Suppressor macrophage treated with lipopolysaccharide for 1 hour (primary cell): ENCODE results near the gene B3GNT2.

Experiments
- DNase-seq, 3 donors: peaks; one replicate each; pipeline ENCODE4 v3.0.0-alpha.2; 2020 to 2022

B3GNT2 gene

GRCh38 chr2:62205554-62205953 lies 9.6 kb downstream of the B3GNT2 start:
- no peak for DNase-seq

DNA sequence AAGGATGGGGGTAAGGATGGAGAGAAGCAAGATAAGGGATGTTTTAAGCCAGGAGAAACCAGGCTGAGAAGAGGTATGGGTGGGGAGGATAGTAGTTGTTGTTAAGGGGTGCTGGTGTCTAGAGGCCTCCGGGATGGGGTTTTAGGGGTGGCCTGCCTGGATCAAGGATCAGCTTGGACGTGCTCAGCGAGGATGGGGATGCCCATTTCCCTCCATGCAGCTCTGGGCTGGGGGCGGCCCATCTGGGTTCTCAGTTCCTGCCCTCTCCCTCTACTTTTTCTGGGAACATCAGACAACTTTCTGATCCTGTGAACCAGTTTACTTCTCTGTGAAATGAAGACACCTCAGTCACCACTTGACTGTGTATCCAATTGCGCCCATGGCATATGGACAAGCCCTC lies 10.1 kb downstream of the B3GNT2 start:
- DNase-seq = no peak

- no peak for DNase-seq
These were observed 11.6 kb downstream of the B3GNT2 start for GRCh38 chr2:62207491-62207890.

GRCh38 chr2:62208074-62208757 lies 12.3 kb downstream of the B3GNT2 start:
- no peak for DNase-seq

DNA sequence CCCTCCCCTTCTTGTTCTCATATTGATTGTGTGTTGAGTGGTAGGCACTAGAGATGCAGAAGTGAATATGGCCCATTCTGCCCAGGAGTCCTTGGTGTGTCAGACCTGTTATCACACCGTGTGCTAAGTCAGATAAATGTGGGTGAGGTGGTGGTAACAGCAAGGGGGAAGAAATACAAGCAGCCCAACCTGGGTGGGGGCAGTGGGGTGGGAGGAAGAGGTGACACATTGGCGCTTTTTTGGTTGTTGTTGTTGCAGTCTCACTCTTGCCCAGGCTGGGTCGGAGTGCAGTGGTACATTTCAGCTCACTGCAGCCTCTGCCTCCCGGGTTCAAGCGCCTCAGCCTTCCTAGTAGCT lies 12.8 kb downstream of the B3GNT2 start:
- no peak for DNase-seq

DNA sequence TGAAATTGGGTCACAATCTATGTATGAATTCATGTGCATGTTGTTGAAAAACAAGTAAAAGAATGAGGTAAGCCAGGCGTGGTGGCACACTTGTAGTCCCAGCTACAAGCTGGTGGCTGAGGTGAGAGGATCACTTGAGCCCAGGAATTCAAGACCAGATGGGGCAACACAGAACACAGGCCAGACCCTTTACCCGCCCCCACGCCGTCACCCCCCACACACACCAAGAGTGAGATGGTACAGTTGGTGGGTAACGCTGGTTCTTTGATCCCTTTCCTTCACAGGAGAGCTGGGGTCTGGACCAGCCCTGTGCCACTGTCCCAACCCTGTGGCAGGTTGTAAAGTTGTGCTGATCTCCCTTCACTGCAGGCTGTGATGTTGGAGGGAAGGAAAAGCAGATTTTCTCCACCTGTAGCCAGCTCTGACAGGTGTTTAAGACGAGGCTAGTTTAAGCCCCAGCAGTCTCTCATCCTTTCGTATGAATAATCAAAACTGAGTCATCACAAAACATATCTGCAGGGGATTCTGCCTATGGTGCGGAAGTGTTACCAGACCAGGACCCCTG lies 13.6 kb downstream of the B3GNT2 start:
- DNase-seq = no peak

- peak; percentile 74 to 79 (median 78) for DNase-seq
These were observed 19.6 kb downstream of the B3GNT2 start for GRCh38 chr2:62215306-62216064.

DNA sequence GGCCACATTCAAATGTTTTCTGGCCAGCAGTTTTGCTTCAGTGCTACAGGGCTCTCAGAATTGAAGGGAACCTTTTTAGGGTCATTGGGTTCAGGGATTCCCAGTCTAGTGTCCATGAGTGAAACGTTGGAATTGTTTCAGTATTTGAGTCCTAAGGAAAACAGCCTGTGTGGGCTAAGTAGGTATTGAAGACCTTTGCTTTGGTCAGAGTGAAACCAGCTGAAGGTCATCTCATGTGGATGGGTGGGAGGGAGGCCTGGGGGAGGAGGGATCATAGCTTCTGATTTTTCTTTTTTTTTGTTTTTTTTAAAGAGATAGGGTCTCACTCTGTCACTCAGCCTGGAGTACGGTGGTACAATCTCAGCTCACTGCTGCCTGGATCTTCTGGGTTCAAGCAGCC lies 20.2 kb downstream of the B3GNT2 start:
- no peak for DNase-seq

DNA sequence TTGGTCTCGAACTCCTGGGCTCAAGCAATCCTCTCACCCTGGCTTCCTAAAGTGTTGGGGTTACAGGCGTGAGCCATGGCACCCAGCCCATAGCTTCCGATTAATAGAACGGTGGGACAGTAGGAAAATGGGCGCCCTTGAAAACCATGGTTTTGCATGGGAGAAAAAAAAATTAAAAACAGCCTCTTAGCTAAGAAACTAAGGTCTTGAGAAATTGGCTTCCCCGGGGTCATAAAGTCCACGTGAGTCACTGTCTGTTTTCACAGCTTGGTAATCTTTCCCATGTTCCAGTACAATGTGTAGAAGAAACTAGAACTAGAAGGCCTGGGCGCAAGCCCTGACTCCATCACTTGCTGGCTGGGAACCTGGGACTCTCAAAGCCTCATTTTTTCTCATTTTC lies 20.7 kb downstream of the B3GNT2 start:
- peak; percentile 72 to 87 (median 85) for DNase-seq

DNA sequence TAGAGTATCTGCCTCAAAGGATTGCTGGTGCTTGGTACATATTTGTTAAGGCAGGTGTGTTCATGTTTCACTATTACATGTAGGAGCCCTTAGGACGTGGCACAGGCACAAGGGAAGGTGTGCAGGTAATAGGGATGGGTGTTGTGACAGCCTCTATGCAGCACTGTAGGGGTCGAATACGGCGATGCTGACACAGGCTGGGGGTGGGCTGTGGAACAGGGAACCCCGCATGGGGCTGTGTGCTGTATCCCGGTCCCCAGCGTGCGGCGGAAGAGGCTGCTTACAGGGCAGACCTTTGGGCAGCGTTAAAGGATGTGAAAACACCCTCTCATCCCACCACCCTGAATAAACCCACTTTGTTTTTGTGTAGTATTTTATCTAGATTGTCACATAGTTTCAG lies 21.5 kb downstream of the B3GNT2 start:
- DNase-seq = no peak

- DNase-seq = peak; percentile 37 to 63 (median 48)
These were observed 22.1 kb downstream of the B3GNT2 start for GRCh38 chr2:62217970-62218369.

- peak; percentile 53 to 73 (median 59) for DNase-seq
These were observed 23.7 kb downstream of the B3GNT2 start for GRCh38 chr2:62219407-62220159.

DNA sequence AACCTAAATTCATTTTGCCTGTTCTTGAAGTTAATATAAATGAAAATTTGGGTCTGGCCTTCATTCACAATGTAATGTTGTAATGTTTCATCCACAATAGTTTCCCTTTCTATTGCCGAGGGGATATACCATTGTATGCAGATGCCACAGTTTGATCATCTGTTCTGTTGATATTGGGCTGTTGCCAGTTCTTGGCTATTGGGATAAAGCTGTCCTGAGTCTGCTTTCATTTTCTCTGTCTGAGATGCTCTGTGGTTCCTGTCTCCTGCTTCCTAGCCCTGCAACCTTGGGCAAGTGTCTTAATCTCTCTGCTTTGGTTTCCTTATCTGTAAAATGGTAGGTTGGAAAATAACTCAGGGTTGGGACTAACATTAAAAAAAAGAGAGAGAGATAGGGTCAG lies 25.2 kb downstream of the B3GNT2 start:
- peak in 2 of 3 donors; percentile 30 to 53 for DNase-seq

DNA sequence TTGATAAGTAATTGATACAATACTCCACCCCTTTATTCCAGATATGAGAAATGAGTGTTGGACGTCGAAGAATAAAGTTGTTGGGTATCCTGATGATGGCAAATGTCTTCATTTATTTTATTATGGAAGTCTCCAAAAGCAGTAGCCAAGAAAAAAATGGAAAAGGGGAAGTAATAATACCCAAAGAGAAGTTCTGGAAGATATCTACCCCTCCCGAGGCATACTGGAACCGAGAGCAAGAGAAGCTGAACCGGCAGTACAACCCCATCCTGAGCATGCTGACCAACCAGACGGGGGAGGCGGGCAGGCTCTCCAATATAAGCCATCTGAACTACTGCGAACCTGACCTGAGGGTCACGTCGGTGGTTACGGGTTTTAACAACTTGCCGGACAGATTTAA lies 26.3 kb downstream of the B3GNT2 start:
- peak in 2 of 3 donors; percentile 33 to 41 for DNase-seq

DNA sequence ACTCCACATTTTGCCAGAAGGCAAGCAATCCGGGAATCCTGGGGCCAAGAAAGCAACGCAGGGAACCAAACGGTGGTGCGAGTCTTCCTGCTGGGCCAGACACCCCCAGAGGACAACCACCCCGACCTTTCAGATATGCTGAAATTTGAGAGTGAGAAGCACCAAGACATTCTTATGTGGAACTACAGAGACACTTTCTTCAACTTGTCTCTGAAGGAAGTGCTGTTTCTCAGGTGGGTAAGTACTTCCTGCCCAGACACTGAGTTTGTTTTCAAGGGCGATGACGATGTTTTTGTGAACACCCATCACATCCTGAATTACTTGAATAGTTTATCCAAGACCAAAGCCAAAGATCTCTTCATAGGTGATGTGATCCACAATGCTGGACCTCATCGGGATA lies 26.8 kb downstream of the B3GNT2 start:
- DNase-seq = peak in 1 of 3 donors; percentile 0

DNA sequence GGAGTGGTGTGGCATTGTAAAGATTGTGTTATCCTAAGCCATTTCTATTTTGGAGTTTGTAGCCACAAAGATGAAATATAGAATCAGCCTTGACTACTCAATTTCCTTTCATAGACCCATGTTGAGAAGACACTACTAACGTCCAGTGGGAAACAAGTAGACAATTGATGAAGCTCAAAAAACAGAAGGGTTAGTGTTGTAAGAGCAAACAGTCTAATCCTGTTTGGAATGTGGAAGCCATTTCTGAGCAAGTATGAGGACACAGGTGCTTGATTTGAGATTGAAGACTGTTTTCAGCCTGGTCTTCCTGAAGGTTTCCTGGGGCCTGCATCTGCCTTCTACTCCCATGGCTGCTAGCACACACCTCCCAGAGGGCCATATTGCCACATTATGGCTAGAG lies 29.1 kb downstream of the B3GNT2 start:
- DNase-seq = no peak

GRCh38 chr2:62227386-62228075 lies 31.6 kb downstream of the B3GNT2 start:
- no peak for DNase-seq

- DNase-seq = peak in 2 of 3 donors; percentile 39 to 44
These were observed 33.2 kb downstream of the B3GNT2 start for GRCh38 chr2:62229082-62229605.

DNA sequence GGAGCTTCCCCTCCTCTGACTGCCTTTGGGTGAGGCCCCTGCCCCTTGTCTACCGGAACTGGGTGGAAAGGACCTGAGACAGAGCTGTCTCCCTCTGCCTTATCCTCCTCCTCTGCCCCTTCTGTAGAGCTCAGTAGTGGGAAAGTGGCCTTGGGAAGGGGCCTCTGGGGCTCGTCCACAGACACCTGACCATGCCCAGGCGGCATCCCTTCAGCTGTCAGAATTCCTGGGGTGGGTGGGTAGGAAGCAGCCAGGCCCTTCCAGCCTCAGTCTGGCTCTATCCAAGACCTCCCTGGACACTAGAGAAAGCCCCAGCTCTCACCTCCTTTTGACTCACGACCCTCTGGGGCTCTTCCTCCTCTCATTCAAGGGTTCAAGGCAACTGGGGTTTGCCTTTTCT lies 35.6 kb downstream of the B3GNT2 start:
- DNase-seq = no peak

DNA sequence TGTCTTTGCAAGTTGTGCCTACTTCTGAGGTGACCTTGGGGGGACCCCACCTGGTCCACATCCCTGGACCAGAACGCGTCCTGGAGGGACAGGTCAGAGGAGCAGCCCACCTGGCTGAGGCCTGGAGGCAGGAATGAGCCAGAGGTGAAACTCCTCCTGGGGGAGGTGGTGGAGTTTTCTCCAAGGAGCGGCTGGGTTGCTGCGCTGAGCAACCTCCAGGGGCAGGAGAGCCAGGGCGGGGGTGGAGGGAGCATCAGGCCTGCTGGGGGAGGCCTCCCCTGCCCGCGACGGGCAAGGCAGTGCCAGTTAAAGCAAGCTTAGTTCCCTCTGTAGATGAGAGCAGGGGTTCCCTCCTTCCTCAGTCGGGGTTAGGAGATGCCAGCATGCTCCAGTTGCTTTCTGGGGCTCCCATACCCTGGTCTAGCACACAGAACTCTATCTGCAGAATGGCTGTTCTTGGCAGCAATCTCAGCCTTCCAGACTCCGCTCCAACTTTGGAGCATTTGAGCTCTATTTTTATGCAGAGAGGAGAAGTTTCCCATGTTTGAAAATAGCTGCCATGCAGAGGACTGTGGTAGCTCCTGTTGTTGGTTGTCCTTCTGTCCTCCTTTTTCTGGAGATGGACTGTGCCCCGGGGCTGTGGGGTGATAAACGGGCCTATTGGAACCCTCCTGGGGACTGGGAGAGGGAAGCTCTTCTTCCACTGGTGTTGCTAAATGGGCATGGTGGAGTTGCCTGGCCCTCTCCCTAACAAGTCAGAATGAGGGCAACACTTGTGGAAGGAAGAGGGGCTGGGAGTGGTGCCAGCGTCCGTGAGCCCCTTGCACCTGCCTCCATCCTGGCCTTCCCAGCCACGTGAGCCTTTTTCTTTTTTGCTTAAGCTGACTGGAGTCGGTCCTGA lies 39.1 kb downstream of the B3GNT2 start:
- DNase-seq = no peak

GRCh38 chr2:62236499-62236898 lies 40.6 kb downstream of the B3GNT2 start:
- no peak for DNase-seq
